Measurements from ENCODE around the gene RNF6. TPM values are rescaled to one million over a fixed set of nuclear protein-coding genes. Genes with fewer than 3 reads are reported as not detected.
A peak's percentile ranks its signal among the peaks of the same experiment; 100 is the strongest.
"Not testable (repeated sequence)": the region's sequence is repeated elsewhere in the genome, so short reads cannot be mapped to it uniquely, and the experiment has no call there.

Gene RNF6
- total RNA-seq, 1 donor from 2014 or later: 107 TPM

DNA sequence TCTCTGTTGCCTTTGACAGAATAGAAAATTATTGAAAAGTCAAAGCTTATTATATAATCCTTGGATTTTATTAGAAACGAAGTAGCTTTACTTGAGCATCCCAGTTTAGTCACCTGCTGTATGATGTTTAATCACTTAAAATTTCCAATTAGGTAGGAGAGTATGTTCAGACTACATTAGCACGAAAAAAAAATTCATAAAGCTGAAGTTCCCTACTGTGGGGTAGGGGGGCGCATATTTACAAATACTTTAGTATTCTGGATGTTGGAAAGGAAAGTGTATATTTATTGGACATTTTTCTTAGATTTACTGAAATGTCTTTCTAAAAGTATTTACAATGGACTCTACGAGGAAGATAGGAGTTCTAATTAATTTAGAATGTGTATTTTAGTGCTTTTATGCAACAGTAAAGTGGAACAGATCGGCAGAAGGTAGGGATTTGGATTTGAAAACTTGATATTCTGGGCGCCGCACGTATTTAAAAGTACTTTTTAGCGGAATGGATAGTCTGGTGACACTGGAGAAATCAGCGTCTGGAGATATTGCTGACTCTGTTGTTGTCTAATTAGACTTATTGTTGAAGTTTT is 33.7 kb upstream of the RNF6 start:
- no peak for DNase-seq (ENCODE audit: low read depth)
- TF ChIP-seq, protein P1, sequence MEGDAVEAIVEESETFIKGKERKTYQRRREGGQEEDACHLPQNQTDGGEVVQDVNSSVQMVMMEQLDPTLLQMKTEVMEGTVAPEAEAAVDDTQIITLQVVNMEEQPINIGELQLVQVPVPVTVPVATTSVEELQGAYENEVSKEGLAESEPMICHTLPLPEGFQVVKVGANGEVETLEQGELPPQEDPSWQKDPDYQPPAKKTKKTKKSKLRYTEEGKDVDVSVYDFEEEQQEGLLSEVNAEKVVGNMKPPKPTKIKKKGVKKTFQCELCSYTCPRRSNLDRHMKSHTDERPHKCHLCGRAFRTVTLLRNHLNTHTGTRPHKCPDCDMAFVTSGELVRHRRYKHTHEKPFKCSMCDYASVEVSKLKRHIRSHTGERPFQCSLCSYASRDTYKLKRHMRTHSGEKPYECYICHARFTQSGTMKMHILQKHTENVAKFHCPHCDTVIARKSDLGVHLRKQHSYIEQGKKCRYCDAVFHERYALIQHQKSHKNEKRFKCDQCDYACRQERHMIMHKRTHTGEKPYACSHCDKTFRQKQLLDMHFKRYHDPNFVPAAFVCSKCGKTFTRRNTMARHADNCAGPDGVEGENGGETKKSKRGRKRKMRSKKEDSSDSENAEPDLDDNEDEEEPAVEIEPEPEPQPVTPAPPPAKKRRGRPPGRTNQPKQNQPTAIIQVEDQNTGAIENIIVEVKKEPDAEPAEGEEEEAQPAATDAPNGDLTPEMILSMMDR (IDR thresholded peaks at IDR 0.05; ENCODE audit: insufficient read depth, low read length, severe bottlenecking): no peak
- Histone ChIP-seq H3K36me3 (ENCODE audit: control insufficient read depth, insufficient read depth, low read length) (no peaks in the 10 kb centered on the region), H3K4me3 (ENCODE audit: low read depth, low read length) (peak overlapping the region; percentile 81), H3K27me3 (ENCODE audit: control insufficient read depth, insufficient read depth, low read length) (no peaks in the 10 kb centered on the region)
- no peak for FAIRE-seq

GRCh38 chr13:26255115-26255514 is 33.0 kb upstream of the RNF6 start:
- Histone ChIP-seq H3K36me3 (ENCODE audit: control insufficient read depth, insufficient read depth, low read length) (no peaks in the 10 kb centered on the region), H3K27me3 (ENCODE audit: control insufficient read depth, insufficient read depth, low read length) (no peaks in the 10 kb centered on the region), H3K4me3 (ENCODE audit: low read depth, low read length) (peak overlapping the region; percentile 81)
- FAIRE-seq: no peak
- DNase-seq (ENCODE audit: low read depth): no peak
- TF ChIP-seq, protein P1 (IDR thresholded peaks at IDR 0.05; ENCODE audit: insufficient read depth, low read length, severe bottlenecking): no peak

DNA sequence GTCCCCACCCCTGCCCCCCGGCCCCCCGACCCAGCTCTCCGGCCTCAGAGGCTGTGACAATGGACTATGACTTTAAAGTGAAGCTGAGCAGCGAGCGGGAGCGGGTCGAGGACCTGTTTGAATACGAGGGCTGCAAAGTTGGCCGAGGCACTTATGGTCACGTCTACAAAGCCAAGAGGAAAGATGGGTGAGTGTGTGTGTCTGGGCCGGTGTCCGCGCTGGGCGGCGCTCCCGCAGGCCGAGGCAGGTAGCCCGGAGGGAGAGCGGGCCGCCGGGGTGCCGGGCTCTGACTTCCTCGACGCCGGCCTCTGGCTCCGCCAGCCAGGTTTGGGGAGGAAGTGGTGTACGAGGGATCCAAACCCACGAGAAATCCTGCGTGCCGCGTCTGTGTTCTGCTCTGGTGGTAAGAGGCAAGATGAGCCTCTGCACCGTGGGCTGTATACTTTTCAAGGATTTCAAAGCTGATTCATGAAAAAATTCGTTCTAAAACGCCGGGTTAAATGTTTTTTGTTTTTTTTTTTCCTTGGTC is 32.5 kb upstream of the RNF6 start:
- H3K4me3 ChIP-seq (ENCODE audit: low read depth, low read length): peak overlapping the region; percentile 81
- DNase-seq (ENCODE audit: low read depth) (peak; percentile 54), FAIRE-seq (no peak)
- TF ChIP-seq, protein P1 (IDR thresholded peaks at IDR 0.05; ENCODE audit: insufficient read depth, low read length, severe bottlenecking): peak; percentile 5
- no peaks in the 10 kb centered on the region for H3K27me3 ChIP-seq (ENCODE audit: control insufficient read depth, insufficient read depth, low read length)
- no peaks in the 10 kb centered on the region for H3K36me3 ChIP-seq (ENCODE audit: control insufficient read depth, insufficient read depth, low read length)

- H3K36me3 ChIP-seq (ENCODE audit: control insufficient read depth, insufficient read depth, low read length): no peaks in the 10 kb centered on the region
- DNase-seq (ENCODE audit: low read depth) (peak; percentile 72), FAIRE-seq (no peak)
- H3K27me3 ChIP-seq (ENCODE audit: control insufficient read depth, insufficient read depth, low read length): no peaks in the 10 kb centered on the region
- TF ChIP-seq, protein P1 (IDR thresholded peaks at IDR 0.05; ENCODE audit: insufficient read depth, low read length, severe bottlenecking): no peak
- peak within 1 kb of the TSS; percentile 81 for H3K4me3 ChIP-seq (ENCODE audit: low read depth, low read length)
Measured at GRCh38 chr13:26253787-26254582, 31.9 kb upstream of the RNF6 start, which contains the start of gene CDK8. CDK8 (plus strand) TSS chr13:26254129; CDS start chr13:26254642, 513 bp downstream.

DNA sequence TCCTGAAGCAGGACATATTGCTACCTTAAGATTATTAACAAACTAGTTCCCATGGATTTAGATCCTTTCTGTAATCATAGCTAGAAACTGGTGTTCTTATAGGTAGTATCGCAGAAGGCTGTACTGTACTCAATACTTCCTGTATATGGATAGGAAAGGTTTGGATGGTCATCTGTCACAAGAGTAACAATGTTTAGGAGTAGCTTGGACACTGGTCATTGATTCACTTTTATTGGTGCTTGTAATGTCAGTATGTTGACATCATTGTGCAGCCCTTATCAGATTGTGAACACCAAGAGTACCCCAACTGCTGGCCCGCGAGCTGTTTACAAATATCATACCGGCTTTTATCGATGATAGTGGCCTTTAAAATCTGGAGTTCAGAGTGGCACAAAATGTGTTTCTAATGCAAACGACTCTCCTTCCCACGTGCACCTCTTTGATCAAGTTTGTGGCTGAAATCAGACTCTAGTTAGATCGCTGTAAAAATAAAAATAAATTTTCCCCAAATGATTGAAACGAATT is 31.2 kb upstream of the RNF6 start:
- Histone ChIP-seq H3K27me3 (ENCODE audit: control insufficient read depth, insufficient read depth, low read length) (no peaks in the 10 kb centered on the region), H3K36me3 (ENCODE audit: control insufficient read depth, insufficient read depth, low read length) (no peaks in the 10 kb centered on the region), H3K4me3 (ENCODE audit: low read depth, low read length) (peak overlapping the region; percentile 81)
- FAIRE-seq: no peak
- TF ChIP-seq, protein P1 (IDR thresholded peaks at IDR 0.05; ENCODE audit: insufficient read depth, low read length, severe bottlenecking): no peak
- no peak for DNase-seq (ENCODE audit: low read depth)

DNA sequence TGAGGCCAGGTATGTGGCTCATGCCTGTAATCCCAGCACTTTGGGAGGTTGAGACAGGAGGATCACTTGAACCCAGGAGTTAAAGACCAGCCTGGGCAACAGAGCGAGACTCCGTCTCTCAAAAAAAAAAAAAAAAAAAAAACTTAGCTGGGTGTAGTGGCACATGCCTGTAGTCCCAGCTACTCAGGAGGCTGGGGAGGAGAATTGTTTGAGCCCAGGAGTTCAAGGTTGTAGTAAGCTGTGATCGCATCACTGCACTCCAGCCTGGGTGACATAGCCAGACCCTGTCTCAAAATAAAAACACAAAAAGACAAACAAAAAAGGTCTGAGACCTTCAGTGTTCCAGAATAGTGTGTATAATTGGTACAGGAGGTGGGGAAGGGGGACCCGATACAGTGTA is 29.9 kb upstream of the RNF6 start:
- H3K4me3 ChIP-seq (ENCODE audit: low read depth, low read length); H3K27me3 ChIP-seq (ENCODE audit: control insufficient read depth, insufficient read depth, low read length); DNase-seq (ENCODE audit: low read depth); FAIRE-seq; H3K36me3 ChIP-seq (ENCODE audit: control insufficient read depth, insufficient read depth, low read length): not testable (repeated sequence)
